ENCODE measurements around the gene TRIP13. TPM values are rescaled to one million over a fixed set of nuclear protein-coding genes. Genes with fewer than 3 reads are reported as not detected.

Gene TRIP13
- total RNA-seq, 4 donors from 2014 or later = 0.41 to 1.6 (median 0.50) TPM

DNA sequence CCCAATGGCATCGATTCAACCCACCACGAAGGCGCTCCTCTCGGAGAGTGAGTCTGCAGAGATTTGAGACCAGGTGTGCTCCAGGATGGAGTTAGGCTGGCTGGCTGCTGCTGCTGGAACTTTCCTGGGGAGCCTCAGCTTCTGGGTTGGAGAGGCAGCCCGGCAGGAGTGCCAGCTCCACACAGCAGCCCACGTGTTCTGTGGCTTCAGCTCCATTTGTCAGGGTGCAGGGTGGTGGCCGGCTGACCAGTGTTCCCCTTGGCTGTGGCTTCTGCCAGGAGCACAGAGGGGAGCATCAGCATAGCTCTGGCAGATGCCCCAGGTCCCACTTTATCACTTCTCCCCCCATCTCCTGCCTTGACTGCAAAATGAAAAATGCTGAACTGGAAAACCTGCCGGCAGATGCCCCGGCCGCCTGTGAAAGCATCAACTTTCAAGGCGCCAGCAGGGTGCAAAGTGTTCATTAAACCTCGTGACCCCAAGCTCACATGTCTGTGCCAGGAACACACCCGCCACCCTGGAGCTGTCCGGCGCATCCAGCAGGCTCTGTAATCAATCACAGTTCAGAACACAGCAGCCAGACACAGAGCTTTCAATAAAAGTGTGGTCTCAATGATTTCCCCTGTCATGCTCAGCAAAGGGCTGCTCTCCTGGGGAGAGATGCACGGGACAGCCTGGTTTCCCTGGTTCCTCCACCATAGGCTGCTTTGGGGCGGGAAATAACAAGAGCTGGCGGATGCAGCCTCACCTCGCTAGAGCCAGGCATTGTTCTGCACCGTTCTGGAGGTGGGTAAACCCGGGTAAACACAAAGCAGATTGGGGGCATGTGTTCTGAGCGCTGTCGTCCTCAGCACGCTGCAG lies 53.2 kb downstream of the TRIP13 start:
- ATAC-seq = no peak
- DNase-seq = no peak
- H3K4me1 ChIP-seq = no peaks in the 10 kb centered on the region
- intact Hi-C loops (cut with DNase I; ENCODE audit: low total_unique reads) (no loop called here), in situ Hi-C loops (cut with MboI; ENCODE audit: low sequenced_read_pairs in 4 of 4) (loop anchor here in 1 of 4 donors (25.0 kb wide), 1 partner anchor 216 kb away; no protein-coding TSS in a partner anchor)
- no peak overlapping the region for H3K4me3 ChIP-seq
- peaks cover 57 to 74% (median 61%) of the 10 kb centered on the region in 3 donors for H3K27me3 ChIP-seq
- TF ChIP-seq, protein P1, sequence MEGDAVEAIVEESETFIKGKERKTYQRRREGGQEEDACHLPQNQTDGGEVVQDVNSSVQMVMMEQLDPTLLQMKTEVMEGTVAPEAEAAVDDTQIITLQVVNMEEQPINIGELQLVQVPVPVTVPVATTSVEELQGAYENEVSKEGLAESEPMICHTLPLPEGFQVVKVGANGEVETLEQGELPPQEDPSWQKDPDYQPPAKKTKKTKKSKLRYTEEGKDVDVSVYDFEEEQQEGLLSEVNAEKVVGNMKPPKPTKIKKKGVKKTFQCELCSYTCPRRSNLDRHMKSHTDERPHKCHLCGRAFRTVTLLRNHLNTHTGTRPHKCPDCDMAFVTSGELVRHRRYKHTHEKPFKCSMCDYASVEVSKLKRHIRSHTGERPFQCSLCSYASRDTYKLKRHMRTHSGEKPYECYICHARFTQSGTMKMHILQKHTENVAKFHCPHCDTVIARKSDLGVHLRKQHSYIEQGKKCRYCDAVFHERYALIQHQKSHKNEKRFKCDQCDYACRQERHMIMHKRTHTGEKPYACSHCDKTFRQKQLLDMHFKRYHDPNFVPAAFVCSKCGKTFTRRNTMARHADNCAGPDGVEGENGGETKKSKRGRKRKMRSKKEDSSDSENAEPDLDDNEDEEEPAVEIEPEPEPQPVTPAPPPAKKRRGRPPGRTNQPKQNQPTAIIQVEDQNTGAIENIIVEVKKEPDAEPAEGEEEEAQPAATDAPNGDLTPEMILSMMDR (IDR thresholded peaks at IDR 0.05 in 4 of 5, conservative IDR thresholded peaks at IDR 0.05 in 1 of 5) = no peak
- TF ChIP-seq POLR2A (IDR thresholded peaks at IDR 0.05) = no peak
- no peaks in the 10 kb centered on the region for H3K36me3 ChIP-seq
- H3K27ac ChIP-seq = no peak overlapping the region
- no peaks in the 10 kb centered on the region for H3K9me3 ChIP-seq

DNA sequence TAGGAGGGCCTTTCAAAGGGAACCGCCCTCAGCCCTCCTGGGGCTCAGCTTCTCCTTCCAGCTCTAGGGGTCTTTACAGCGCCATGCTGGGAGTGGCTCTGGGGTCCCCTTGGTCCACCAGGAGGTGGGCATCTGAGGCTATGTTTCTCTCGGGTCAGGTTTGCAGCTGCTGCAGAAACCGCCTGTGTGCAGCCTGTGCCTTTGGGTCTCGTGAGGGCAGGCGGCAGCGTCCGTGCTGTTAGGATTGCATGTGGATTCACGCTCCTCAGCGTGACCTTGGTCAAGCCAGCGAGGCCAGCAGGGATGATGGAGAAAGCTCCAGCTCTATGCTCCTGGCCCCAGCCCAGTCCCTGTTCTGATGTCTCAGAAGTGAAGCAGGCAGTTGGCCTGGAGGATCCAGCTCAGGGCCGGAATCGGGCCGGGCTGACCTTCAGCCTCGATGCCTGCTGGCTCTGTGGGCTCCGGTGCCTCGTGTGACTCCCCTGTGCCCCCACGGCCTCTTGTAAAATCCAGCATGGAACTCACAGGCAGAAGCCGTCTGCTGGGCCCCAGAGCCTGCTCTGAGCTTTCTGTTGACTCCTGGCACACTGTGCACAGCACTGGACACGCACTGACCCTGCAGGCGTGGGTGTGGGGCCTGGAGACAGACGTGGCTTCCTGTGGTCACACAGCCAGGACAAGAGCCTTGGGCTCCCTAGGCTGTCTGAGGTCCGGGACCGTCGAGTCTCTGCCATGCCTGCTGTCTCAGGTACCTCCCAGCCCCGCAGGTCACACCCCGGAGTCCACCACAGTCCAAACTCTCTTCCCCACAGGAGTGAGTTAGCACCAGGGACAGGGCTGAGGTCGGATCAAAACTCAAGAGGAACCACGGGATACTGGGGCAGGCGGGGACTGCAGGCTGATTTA lies 54.3 kb downstream of the TRIP13 start:
- H3K27me3 ChIP-seq = peaks cover 57 to 80% (median 67%) of the 10 kb centered on the region in 3 donors
- H3K4me3 ChIP-seq = no peak overlapping the region
- H3K36me3 ChIP-seq = no peaks in the 10 kb centered on the region
- no peaks in the 10 kb centered on the region for H3K4me1 ChIP-seq
- H3K27ac ChIP-seq = no peak overlapping the region
- H3K9me3 ChIP-seq = no peaks in the 10 kb centered on the region
- ATAC-seq (no peak), DNase-seq (no peak)
- TF ChIP-seq, protein P1 (IDR thresholded peaks at IDR 0.05 in 4 of 5, conservative IDR thresholded peaks at IDR 0.05 in 1 of 5) = no peak
- TF ChIP-seq POLR2A (IDR thresholded peaks at IDR 0.05) = no peak
- in situ Hi-C loops (cut with MboI; ENCODE audit: low sequenced_read_pairs in 4 of 4) = loop anchor here in 1 of 4 donors (25.0 kb wide), 1 partner anchor 215 kb away; no protein-coding TSS in a partner anchor
- intact Hi-C loops (cut with DNase I; ENCODE audit: low total_unique reads) = no loop called here

DNA sequence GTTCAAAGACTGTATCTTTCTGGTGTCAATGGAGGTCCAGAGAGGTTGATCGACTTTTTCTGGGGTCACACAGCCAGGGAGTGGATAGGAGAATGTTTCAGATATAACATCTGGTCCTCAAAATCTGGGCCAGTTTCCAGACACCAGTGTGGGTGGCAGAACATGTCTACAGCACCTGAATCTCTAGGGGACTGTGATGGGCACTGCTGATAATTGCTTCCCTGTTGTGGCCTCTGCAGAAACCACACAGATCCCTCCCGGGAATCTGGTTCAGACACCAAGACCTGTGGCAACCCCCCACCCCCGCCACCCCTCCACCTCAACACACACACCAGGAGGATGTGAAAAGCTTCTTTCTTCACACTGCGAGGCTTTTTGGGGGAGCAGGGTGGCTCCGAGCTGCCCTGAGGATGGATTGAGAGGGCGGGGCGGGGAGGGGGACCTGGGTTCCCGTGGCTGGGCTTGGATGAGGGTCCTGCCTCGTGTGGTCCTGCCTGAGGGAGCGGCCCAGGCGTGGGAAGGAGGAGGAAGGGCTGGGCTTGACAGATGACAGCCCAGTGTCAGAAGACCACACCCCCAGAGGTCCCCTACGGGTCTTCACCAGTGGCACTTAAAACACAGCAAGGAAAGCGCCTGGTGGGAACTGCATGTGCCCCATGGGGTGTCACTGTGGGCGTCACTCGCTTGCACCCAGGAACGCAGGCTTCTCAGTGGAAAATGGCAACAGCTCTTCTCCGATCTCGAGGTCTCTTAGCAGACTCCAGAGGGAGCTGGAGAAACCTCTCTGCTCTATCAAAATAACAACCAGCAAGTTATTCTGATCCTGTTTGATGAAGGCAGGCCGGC lies 55.2 kb downstream of the TRIP13 start:
- in situ Hi-C loops (cut with MboI; ENCODE audit: low sequenced_read_pairs in 4 of 4) = loop anchor here in 1 of 4 donors (25.0 kb wide), 1 partner anchor 214 kb away; no protein-coding TSS in a partner anchor
- TF ChIP-seq, protein P1 (IDR thresholded peaks at IDR 0.05 in 4 of 5, conservative IDR thresholded peaks at IDR 0.05 in 1 of 5) = no peak
- TF ChIP-seq POLR2A (IDR thresholded peaks at IDR 0.05) = no peak
- Histone ChIP-seq H3K4me3 (no peak overlapping the region), H3K9me3 (no peaks in the 10 kb centered on the region), H3K36me3 (no peaks in the 10 kb centered on the region), H3K27me3 (peaks cover 59 to 78% (median 69%) of the 10 kb centered on the region in 3 donors), H3K27ac (no peak overlapping the region), H3K4me1 (no peaks in the 10 kb centered on the region)
- ATAC-seq (no peak), DNase-seq (no peak)
- intact Hi-C loops (cut with DNase I; ENCODE audit: low total_unique reads) = no loop called here

Data from gastrocnemius medialis (tissue), 4 donors.